Measurements from ENCODE around the gene ROR2.
"Not testable (repeated sequence)": the region's sequence is repeated elsewhere in the genome, so short reads cannot be mapped to it uniquely, and the experiment has no call there.

Gene ROR2

DNA sequence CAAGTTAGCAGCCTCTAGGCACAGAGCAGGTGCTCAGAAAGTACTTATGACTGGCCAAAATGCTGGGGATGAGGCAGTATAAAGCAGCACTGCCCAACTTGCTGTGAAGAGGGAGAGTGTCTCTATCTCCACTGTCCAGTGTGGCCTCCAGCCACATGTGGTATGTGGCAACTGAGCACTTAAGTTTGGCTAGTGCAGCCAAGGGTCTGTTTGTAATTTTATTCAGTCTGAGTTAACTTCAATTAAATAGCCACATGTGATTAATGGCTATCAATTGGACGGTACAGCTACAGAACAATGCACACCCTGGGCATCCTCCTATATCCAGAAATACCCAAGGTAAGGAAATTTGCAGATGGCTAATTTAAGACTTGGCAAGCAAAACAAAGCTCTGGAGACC lies 26.9 kb downstream of the ROR2 start:
- no peak for DNase-seq (ENCODE audit: low read depth in 3 of 3)

DNA sequence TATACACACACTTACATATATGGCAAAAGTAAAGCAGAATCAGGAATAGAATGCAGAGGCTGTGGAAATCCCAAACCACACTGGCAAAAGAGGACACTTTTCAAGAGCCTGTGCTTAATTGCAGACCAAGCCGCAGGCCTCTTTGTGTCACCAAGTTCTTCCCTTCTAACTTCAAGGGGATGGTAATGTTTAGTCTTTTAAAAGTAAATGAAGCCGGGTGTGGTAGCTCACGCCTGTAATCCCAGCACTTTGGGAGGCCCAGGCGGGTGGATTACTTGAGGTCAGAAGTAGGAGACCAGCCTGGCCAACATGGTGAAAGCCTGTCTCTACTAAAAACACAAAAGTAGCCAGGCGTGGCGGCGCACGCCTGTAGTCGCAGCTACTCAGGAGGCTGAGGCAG lies 28.7 kb downstream of the ROR2 start:
- DNase-seq (ENCODE audit: low read depth in 3 of 3): no peak

- DNase-seq (ENCODE audit: low read depth in 3 of 3): no peak
Observed at GRCh38 chr9:91920630-91921350, 29.2 kb downstream of the ROR2 start.

DNA sequence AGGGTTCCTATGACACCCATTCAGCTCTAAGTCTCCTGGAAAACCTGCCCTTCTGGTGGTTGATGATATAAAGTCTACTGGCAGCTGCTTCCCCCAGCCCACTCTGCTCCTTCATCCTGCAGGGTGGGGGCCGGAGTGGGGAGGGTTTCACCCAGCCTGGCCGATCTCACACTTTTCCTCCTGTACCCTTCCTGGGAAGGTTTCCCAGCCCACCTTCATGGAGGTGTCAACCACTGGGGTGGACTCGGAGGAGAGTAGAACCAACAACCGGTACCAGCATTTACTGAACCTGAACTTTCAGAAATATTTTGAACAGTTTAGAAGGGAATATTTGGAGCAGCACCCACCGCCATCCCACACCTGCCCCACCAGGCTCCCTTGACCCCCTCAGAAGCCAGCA lies 30.4 kb downstream of the ROR2 start:
- no peak for DNase-seq (ENCODE audit: low read depth in 3 of 3)

- no peak for DNase-seq (ENCODE audit: low read depth in 3 of 3)
Observed at GRCh38 chr9:91917436-91917835, 32.6 kb downstream of the ROR2 start.

- DNase-seq (ENCODE audit: low read depth in 3 of 3): no peak
Observed at GRCh38 chr9:91915524-91916263, 34.3 kb downstream of the ROR2 start.

- no peak for DNase-seq (ENCODE audit: low read depth in 3 of 3)
Observed at GRCh38 chr9:91914937-91915336, 35.1 kb downstream of the ROR2 start.

GRCh38 chr9:91914404-91914803 lies 35.6 kb downstream of the ROR2 start:
- no peak for DNase-seq (ENCODE audit: low read depth in 3 of 3)

DNA sequence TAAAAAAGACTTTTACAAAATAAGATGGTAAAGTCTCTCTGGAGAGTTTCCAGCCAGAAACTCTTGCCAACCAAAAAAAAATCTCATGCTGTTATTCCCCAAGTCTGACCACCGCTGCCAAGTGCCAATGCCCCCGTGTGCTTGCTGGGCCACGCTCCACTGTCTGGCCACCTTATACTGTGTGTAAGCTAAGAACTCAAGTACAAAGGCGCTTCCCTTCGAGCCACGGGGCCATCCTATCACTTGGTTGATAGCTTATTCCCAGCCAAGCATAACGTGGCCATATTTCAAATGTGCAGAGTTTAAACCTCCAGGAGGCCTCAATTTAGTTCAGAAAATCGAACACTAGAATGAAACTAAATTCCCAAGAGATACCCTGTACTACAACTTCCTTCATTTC lies 36.0 kb downstream of the ROR2 start:
- DNase-seq (ENCODE audit: low read depth in 3 of 3): no peak

GRCh38 chr9:91913096-91913495 lies 36.9 kb downstream of the ROR2 start:
- no peak for DNase-seq (ENCODE audit: low read depth in 3 of 3)

- no peak for DNase-seq (ENCODE audit: low read depth in 3 of 3)
Observed at GRCh38 chr9:91911657-91912056, 38.4 kb downstream of the ROR2 start.

DNA sequence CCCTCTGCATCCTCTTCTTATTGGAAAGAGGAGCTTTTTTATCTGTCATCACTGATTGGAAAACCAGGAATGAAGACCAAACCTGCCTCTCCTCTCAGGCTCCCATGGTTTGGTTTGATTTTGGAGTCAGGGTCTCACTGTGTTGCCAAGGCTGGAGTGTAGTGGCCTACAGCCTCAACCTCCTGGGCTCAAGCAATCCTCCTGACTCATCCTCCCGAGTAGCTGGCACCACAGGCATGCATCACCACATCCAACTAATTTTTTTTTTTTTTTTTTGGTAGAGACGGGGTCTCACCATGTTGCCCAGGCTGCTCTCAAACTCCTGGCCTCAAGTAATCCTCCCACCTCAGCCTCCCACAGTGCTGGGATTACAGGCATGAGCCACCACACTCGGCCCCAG lies 40.8 kb downstream of the ROR2 start:
- DNase-seq (ENCODE audit: low read depth in 3 of 3): not testable (repeated sequence)

GRCh38 chr9:91908746-91909145 lies 41.3 kb downstream of the ROR2 start:
- no peak for DNase-seq (ENCODE audit: low read depth in 3 of 3)

GRCh38 chr9:91908293-91908623 lies 41.8 kb downstream of the ROR2 start:
- DNase-seq (ENCODE audit: low read depth in 3 of 3): no peak

- no peak for DNase-seq (ENCODE audit: low read depth in 3 of 3)
Observed at GRCh38 chr9:91907484-91908292, 42.3 kb downstream of the ROR2 start.

DNA sequence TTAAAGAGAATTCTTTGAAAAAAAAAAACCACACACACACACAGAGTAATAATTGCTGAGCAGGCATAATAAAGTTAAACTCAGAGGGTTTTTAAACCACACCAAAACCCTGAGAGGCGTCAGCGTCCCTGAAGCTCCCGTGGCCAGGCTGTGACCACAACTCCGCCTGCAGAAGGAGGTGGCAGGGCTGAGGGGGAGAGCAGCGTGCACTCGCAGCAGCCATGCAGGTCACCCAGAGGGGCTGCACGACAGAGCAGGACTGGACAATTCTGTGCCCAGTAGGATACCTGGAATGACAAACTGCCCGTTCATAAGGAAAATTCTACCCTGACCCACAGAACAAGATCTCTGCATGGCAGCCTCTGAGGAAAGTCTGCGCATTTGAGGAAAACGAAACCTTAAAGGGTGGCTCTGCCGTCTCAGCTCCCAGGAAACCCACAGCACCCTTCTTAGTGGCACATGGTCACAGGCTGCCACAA lies 44.0 kb downstream of the ROR2 start:
- DNase-seq (ENCODE audit: low read depth in 3 of 3): peak in 2 of 3 experiments; percentile 1 to 14

DNA sequence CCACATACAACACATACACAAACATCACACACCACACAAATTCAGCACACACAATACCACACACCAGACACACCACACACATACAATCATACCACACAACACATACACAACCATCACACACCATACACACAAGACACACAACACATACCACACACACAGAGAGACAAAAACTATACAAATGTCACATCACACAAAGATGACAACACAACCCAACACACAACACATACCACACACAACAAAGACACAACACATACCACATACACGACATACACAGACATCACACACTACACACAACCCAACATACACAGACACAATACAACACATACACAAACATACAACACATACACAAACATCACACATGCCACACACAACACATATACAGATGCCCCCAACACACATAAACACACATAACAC lies 44.8 kb downstream of the ROR2 start:
- DNase-seq (ENCODE audit: low read depth in 3 of 3): no peak

DNA sequence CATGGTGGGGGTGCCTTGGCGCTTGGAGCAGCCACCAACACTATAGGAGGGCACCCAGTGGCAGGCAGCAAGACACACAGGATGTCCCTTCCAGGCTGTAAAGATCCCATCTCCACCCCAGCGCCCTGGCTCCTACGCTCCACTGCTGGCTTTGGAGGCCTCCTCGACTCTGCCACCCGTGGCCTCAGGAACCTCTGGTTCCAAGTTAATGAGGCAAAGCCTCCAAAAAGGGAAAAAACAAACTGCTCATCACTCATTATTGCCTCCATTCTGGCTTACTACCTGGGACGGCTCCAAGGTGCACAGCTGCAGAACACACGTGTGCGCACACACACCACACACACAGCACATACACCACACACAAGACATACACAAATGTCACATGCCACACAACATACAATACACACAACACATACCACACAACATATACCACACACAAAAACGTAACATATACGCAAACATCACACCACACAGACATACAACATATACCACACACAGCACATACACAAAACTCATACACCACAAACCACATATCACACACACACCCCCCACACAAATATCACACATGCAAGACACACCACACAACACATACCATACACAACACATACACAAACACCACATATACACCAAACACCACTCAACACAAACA lies 45.3 kb downstream of the ROR2 start:
- no peak for DNase-seq (ENCODE audit: low read depth in 3 of 3)

DNA sequence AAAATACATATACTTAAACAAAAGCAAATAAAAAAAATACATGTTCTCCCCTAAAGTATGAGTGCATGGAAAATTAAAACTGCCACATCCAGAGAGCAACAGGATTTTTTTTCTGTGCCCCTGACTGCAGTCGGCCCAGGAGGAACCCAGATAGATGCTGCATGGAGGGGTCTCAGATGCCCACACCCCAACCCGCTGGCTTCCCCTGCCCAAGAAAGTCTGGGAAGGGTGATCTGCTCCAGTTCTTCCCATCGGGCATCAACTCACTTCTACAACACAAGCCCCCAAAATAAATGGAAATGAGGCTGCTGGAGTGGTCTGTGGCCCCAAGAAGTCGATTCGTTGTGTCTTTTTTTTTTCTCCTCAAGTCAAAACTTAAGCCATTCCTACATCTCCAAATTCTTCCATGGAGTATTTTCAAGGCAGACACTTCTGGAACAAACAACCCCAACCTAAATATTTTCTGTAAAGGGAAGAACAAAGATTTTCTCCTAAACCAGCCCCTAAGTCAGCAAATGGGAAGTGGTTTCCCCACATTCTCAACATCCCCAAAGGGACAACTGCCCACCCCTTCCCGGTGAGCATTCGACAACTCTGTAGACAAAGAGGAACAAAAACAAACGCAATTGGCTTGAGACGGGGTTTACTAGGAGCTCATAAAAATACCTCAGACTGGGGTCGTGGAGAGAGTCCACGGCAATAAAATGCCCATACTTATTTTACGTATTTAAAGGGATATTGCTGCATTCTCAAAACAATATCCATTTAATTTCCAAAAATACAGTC lies 46.7 kb downstream of the ROR2 start:
- DNase-seq (ENCODE audit: low read depth in 3 of 3): no peak

DNA sequence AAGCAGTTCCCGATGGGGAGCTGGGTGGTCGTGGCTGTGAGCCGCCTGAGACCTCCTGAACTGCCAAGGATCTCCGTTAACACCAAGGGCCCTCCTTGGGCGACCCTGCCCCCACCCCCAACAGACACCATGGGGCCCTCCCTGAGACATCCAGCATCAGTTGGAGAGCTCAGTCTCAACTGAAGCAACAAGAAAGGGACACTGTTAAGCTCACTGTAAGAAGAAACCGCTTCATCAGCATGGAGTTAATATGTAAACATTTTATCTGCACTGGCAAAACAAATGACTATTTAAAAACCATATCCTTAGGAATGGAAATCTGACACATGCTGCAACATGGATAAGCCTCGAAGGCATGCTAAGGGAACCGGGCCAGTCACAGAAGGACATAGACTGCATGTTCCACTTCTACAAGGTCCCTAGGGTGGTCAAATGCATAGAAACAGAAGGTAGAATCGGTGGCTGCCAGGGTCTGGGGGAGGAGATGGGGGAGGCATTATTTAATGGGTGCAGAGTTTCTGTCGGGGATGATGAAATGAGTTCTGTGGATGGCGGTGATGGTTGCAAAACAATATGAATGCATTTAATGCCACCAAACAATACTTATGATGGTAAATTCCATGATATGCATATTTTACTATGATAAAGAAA lies 47.4 kb downstream of the ROR2 start:
- DNase-seq (ENCODE audit: low read depth in 3 of 3): no peak

- no peak for DNase-seq (ENCODE audit: low read depth in 3 of 3)
Observed at GRCh38 chr9:91900797-91901177, 49.2 kb downstream of the ROR2 start.
